IPS-18a (cell line): Measurements from ENCODE around the gene KLHL4.
A peak's percentile ranks its signal among the peaks of the same experiment; 100 is the strongest.
"Not testable (repeated sequence)": the region's sequence is repeated elsewhere in the genome, so short reads cannot be mapped to it uniquely, and the experiment has no call there.

ENCODE experiments used
- H3K27ac ChIP-seq: one replicate; pipeline ENCODE4 v1.5.1; 2013; ENCODE audit warnings: low read length
- H3K27me3 ChIP-seq: one replicate; pipeline ENCODE4 v1.6.1; 2013; ENCODE audit warnings: mild to moderate bottlenecking, low read length; ENCODE audit not compliant: control insufficient read depth, insufficient read depth
- H3K36me3 ChIP-seq: one replicate; pipeline ENCODE4 v1.6.1; 2013; ENCODE audit warnings: low read depth, low read length; ENCODE audit not compliant: control insufficient read depth
- H3K4me1 ChIP-seq: one replicate; pipeline ENCODE4 v1.6.1; 2013; ENCODE audit warnings: low read depth, low read length; ENCODE audit not compliant: control insufficient read depth
- H3K4me3 ChIP-seq: one replicate; pipeline ENCODE4 v1.5.1; 2013; ENCODE audit warnings: low read length
- H3K9ac ChIP-seq: one replicate; pipeline ENCODE4 v1.6.1; 2013; ENCODE audit warnings: mild to moderate bottlenecking, low read length, moderate library complexity
- H3K9me3 ChIP-seq: one replicate; pipeline ENCODE4 v1.6.1; 2013; ENCODE audit warnings: low read depth, low read length; ENCODE audit not compliant: control insufficient read depth

KLHL4 gene

GRCh38 chrX:87663421-87663820 is 145.8 kb downstream of the KLHL4 start:
- H3K27ac ChIP-seq = no peak overlapping the region
- H3K9ac ChIP-seq = no peak overlapping the region
- no peaks in the 10 kb centered on the region for H3K9me3 ChIP-seq
- no peak overlapping the region for H3K4me3 ChIP-seq
- H3K4me1 ChIP-seq = peaks cover 13% of the 10 kb centered on the region
- no peaks in the 10 kb centered on the region for H3K36me3 ChIP-seq
- no peaks in the 10 kb centered on the region for H3K27me3 ChIP-seq

GRCh38 chrX:87664381-87664780 is 146.8 kb downstream of the KLHL4 start:
- Histone ChIP-seq H3K9ac (no peak overlapping the region), H3K4me3 (no peak overlapping the region), H3K27ac (no peak overlapping the region), H3K4me1 (peaks cover 13% of the 10 kb centered on the region), H3K9me3 (no peaks in the 10 kb centered on the region), H3K36me3 (no peaks in the 10 kb centered on the region), H3K27me3 (no peaks in the 10 kb centered on the region)

- no peaks in the 10 kb centered on the region for H3K27me3 ChIP-seq
- peak overlapping the region; percentile 60 for H3K4me3 ChIP-seq
- H3K4me1 ChIP-seq = peaks cover 26% of the 10 kb centered on the region
- H3K9ac ChIP-seq = peak overlapping the region; percentile 79
- peak overlapping the region; percentile 48 for H3K27ac ChIP-seq
- no peaks in the 10 kb centered on the region for H3K36me3 ChIP-seq
- no peaks in the 10 kb centered on the region for H3K9me3 ChIP-seq
These were observed 162.2 kb downstream of the KLHL4 start for GRCh38 chrX:87679849-87680248.

GRCh38 chrX:87687703-87688102 is 170.1 kb downstream of the KLHL4 start:
- H3K36me3 ChIP-seq = peaks cover 10% of the 10 kb centered on the region
- H3K9me3 ChIP-seq = peaks cover 6% of the 10 kb centered on the region
- H3K27ac ChIP-seq = peak overlapping the region; percentile 85
- peaks cover 11% of the 10 kb centered on the region for H3K4me1 ChIP-seq
- H3K27me3 ChIP-seq = no peaks in the 10 kb centered on the region
- peak overlapping the region; percentile 37 for H3K4me3 ChIP-seq
- peak overlapping the region; percentile 58 for H3K9ac ChIP-seq

GRCh38 chrX:87688113-87688748 is 170.6 kb downstream of the KLHL4 start:
- not testable (repeated sequence) for H3K9me3 ChIP-seq, H3K27me3 ChIP-seq
- peak overlapping the region; percentile 37 for H3K4me3 ChIP-seq
- H3K27ac ChIP-seq = peak overlapping the region; percentile 85
- H3K36me3 ChIP-seq = peaks cover 10% of the 10 kb centered on the region
- H3K9ac ChIP-seq = peak overlapping the region; percentile 58
- peaks cover 11% of the 10 kb centered on the region for H3K4me1 ChIP-seq

- H3K27me3 ChIP-seq, H3K4me3 ChIP-seq, H3K27ac ChIP-seq, H3K9ac ChIP-seq, H3K9me3 ChIP-seq: not testable (repeated sequence)
- peaks cover 11% of the 10 kb centered on the region for H3K4me1 ChIP-seq
- H3K36me3 ChIP-seq = peaks cover 10% of the 10 kb centered on the region
These were observed 171.6 kb downstream of the KLHL4 start for GRCh38 chrX:87689218-87689617.

- Histone ChIP-seq H3K9me3 (peaks cover 6% of the 10 kb centered on the region), H3K4me1 (peaks cover 3% of the 10 kb centered on the region), H3K9ac (no peak overlapping the region), H3K36me3 (peaks cover 3% of the 10 kb centered on the region), H3K4me3 (no peak overlapping the region), H3K27me3 (no peaks in the 10 kb centered on the region), H3K27ac (no peak overlapping the region)
These were observed 175.6 kb downstream of the KLHL4 start for GRCh38 chrX:87693204-87693603.

- Histone ChIP-seq H3K9me3 (no peaks in the 10 kb centered on the region), H3K27me3 (no peaks in the 10 kb centered on the region), H3K27ac (no peak overlapping the region), H3K4me1 (no peaks in the 10 kb centered on the region), H3K36me3 (no peaks in the 10 kb centered on the region), H3K9ac (no peak overlapping the region), H3K4me3 (no peak overlapping the region)
These were observed 179.8 kb downstream of the KLHL4 start for GRCh38 chrX:87697409-87697808.

GRCh38 chrX:87702795-87703194 is 185.2 kb downstream of the KLHL4 start:
- Histone ChIP-seq H3K4me3 (no peak overlapping the region), H3K4me1 (no peaks in the 10 kb centered on the region), H3K27ac (no peak overlapping the region), H3K36me3 (no peaks in the 10 kb centered on the region), H3K9ac (no peak overlapping the region), H3K9me3 (no peaks in the 10 kb centered on the region), H3K27me3 (no peaks in the 10 kb centered on the region)

GRCh38 chrX:87703469-87703868 is 185.9 kb downstream of the KLHL4 start:
- not testable (repeated sequence) for H3K9ac ChIP-seq, H3K4me1 ChIP-seq, H3K27ac ChIP-seq

GRCh38 chrX:87706134-87706533 is 188.5 kb downstream of the KLHL4 start:
- Histone ChIP-seq H3K4me1 (no peaks in the 10 kb centered on the region), H3K4me3 (no peak overlapping the region), H3K27ac (no peak overlapping the region), H3K36me3 (no peaks in the 10 kb centered on the region), H3K27me3 (no peaks in the 10 kb centered on the region), H3K9ac (no peak overlapping the region), H3K9me3 (peaks cover 20% of the 10 kb centered on the region)

More at GRCh38 chrX:87703469-87703868, 185.9 kb downstream of the KLHL4 start:
- H3K36me3 ChIP-seq, H3K9me3 ChIP-seq, H3K4me3 ChIP-seq, H3K27me3 ChIP-seq: not testable (repeated sequence)

- Histone ChIP-seq H3K9ac (no peak overlapping the region), H3K4me1 (no peaks in the 10 kb centered on the region), H3K36me3 (no peaks in the 10 kb centered on the region), H3K27me3 (no peaks in the 10 kb centered on the region), H3K4me3 (no peak overlapping the region), H3K9me3 (peaks cover 20% of the 10 kb centered on the region), H3K27ac (no peak overlapping the region)
These were observed 193.0 kb downstream of the KLHL4 start for GRCh38 chrX:87710580-87710979.
